Epithelial cell of proximal tubule (primary cell): ENCODE measurements around the gene CORO1C. TPM values are rescaled to one million over a fixed set of nuclear protein-coding genes. Genes with fewer than 3 reads are reported as not detected.
"Not testable (repeated sequence)": the region's sequence is repeated elsewhere in the genome, so short reads cannot be mapped to it uniquely, and the experiment has no call there.

Experiments
- DNase-seq: peaks from one replicate; pipeline ENCODE4 v3.0.0-alpha.2; 2011; ENCODE audit warnings: low read depth
- H3K4me3 ChIP-seq: 2 replicates; pipeline ENCODE4 v1.5.1; 2011; ENCODE audit warnings: low read depth, mild to moderate bottlenecking, low read length
- total RNA-seq: library from RNA; depleted of rRNA; stranded (reverse); fragments of >200 nt; gene quantifications from 2 replicates; pipeline ENCODE4 v1.2.3, GENCODE V29; 2015
- TF ChIP-seq, protein P1 (sequence below): conservative IDR thresholded peaks from 2 replicates; pipeline ENCODE4 v1.5.1; 2012; ENCODE audit warnings: low read depth, mild to moderate bottlenecking, low read length

Gene CORO1C
- total RNA-seq, 1 donor from 2014 or later: 157 TPM

DNA sequence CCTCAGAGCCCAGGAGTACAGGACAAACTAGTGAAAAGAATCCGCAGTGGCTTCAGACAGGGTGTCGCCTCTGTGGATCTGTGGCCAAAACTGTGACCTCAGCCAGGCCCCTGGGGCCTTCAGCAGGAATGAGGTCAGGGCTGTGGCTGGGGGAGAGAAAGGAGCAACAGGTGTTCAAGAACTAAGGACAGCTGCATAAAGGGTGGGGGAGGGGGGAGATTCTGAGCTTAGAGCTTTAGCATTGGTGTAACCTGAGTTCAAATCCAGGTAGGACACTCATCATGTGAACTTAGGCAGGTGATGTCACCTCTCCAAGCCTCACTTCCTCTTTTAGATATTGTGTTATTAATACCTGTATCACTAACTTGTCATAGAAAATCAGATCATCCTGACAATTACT lies 40.9 kb upstream of the CORO1C start:
- no peak overlapping the region for H3K4me3 ChIP-seq
- no peak for DNase-seq
- TF ChIP-seq, protein P1, sequence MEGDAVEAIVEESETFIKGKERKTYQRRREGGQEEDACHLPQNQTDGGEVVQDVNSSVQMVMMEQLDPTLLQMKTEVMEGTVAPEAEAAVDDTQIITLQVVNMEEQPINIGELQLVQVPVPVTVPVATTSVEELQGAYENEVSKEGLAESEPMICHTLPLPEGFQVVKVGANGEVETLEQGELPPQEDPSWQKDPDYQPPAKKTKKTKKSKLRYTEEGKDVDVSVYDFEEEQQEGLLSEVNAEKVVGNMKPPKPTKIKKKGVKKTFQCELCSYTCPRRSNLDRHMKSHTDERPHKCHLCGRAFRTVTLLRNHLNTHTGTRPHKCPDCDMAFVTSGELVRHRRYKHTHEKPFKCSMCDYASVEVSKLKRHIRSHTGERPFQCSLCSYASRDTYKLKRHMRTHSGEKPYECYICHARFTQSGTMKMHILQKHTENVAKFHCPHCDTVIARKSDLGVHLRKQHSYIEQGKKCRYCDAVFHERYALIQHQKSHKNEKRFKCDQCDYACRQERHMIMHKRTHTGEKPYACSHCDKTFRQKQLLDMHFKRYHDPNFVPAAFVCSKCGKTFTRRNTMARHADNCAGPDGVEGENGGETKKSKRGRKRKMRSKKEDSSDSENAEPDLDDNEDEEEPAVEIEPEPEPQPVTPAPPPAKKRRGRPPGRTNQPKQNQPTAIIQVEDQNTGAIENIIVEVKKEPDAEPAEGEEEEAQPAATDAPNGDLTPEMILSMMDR: no peak

DNA sequence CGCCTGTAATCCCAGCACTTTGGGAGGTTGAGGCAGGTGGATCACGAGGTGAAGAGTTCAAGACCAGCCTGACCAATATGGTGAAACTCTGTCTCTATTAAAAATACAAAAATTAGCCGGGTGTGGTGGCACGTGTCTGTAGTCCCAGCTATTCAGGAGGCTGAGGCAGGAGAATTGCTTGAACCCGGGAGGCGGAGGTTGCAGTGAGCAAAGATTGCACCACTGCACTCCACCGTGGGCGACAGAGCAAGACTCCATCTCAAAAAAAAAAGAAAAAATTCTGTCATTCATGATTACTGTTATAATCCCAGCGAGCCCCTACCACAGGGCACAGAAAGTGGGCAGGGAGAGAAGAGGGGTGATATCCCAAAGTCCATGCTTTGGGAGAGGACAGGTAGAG lies 40.5 kb upstream of the CORO1C start:
- not testable (repeated sequence) for H3K4me3 ChIP-seq, DNase-seq

DNA sequence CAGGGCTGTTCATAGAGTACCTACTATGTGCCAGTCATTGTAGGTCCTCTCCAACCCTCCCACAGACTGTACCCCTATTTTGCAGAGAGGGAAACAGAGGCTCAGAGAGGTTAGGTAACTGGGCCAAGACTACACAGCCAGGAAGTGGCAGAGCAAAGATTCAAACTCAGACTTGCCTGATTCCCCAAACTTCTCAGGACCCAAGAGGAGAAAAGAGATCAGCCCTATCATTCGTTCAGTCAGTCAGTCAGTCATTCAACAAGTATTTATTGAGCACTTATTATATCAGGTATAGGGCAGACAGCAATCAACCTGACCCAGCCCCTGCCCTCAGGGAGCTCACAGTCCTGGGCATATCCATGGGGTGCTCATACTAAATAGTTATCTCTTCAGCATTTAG lies 39.6 kb upstream of the CORO1C start:
- no peak for DNase-seq
- H3K4me3 ChIP-seq: no peak overlapping the region
- TF ChIP-seq, protein P1: no peak

DNA sequence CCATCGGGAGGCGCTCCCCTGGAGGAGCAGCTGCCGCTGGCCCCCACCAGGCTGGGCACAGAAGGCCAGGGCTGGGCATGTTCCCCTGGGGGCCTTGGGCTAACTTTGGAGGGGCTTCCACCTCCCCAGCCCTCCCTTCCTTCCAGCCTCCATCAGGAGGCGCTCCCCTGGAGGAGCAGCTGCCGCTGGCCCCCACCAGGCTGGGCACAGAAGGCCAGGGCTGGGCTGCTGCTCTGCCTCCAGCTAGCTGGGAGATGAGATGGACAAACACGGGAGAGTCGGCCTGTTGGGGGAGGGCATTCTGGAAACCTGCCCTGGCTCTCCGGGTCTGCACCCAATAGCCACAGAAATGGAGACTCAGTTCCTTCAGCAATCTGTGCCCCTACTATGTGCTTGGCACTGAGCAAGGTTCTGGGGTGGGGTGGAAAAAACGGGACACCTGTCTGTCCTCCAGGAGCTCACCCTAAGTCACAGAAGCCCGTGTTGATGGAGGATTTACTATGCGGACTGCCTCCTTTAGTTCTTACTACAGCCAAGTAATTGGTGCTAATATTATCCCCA lies 39.0 kb upstream of the CORO1C start:
- DNase-seq: no peak
- TF ChIP-seq, protein P1: no peak

DNA sequence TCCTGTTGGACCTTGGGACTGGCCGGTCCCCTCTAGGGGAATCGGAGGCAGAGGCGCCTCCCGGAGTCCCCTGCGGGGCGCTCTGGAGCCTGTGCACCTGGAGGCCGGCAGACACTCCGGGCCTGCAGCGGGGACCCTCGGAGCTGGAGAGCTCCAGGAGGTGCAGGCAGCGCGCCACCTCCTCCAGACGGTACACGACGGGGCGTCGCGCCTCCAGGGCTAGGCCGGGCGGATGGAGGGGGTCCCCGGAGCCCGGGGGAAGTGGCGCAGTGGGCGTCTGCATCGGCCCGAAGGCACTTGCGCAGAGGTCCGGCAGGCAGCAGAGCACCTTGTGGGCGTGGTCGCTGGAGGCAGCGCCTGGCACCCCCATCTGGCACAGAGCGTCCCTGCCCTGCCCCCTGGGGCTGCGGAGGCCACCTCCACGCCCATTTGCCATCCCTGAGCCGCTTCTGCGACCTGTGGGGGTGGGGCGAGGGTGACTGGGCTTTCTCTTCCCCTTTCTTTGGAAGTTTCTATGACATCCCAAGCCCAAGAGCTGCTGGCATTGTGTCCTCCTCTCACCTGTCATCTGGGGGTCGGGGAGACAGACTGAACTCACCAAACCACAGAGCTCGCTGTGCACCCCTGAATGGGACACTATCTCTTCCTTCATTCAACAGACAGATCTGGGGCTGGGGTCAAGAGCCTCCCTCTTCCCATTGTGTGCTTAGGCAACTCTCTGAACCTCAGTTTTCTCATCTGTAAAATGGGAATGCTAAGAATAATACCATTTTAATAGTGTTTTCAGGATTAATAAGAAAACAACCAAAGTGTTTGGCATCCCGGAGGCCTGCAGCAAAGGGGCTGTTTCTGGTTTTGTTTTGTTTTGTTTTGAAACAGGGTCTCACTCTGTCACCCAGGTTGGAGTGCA lies 37.5 kb upstream of the CORO1C start:
- H3K4me3 ChIP-seq: peak overlapping the region; percentile 55
- TF ChIP-seq, protein P1: no peak
- no peak for DNase-seq

More for the DNA sequence above, 39.0 kb upstream of the CORO1C start:
- H3K4me3 ChIP-seq: no peak overlapping the region

DNA sequence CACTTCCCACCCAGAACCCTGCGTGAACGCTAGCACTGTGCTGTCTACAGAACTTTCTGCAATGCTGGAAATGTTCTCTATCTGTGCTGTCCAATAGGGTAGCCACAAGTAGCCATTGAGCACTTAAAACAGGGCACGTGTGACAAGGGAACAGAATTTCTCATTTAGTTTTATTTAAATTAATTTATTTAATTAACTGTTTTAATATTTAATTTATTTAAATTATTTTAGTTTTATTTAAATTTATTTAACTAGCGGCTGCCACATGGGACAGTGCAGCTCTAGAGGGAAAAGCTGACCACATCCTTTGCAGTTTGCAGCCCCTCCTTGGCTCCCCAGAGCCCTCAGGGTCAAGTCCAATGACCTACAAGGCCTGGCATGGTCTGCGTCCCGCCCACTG lies 35.0 kb upstream of the CORO1C start:
- H3K4me3 ChIP-seq: no peak overlapping the region
- TF ChIP-seq, protein P1: no peak
- no peak for DNase-seq

DNA sequence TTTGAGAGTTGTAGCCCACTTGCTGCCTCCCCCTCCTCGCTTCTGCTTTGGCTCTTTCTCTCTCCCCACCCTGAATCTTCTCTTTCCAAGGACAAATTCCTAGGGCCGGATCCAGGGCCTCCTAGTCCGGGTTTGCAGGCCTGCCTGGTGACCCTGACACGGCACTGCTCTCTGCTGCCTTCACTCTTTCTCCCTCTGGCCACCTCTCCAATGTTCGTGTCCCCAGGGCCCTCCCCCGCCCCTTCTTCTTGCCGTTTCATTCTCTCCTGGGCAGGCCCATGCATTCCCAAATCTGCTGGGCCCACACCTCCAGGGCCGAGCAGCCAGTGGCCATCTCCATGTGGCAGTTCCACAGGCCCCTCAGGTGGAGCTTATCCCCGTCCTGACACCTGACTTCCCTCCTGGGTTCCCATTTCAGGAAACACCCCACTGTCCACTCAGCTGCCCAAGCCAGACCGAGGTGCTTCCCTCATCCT lies 34.0 kb upstream of the CORO1C start:
- DNase-seq: no peak
- no peak overlapping the region for H3K4me3 ChIP-seq
- TF ChIP-seq, protein P1: no peak
